ENCODE data around the gene RBBP8NL. TPM values are rescaled to one million over a fixed set of nuclear protein-coding genes. Genes with fewer than 3 reads are reported as not detected.

RBBP8NL gene
- total and polyA plus RNA-seq, 3 experiments from 2014 or later = not detected

DNA sequence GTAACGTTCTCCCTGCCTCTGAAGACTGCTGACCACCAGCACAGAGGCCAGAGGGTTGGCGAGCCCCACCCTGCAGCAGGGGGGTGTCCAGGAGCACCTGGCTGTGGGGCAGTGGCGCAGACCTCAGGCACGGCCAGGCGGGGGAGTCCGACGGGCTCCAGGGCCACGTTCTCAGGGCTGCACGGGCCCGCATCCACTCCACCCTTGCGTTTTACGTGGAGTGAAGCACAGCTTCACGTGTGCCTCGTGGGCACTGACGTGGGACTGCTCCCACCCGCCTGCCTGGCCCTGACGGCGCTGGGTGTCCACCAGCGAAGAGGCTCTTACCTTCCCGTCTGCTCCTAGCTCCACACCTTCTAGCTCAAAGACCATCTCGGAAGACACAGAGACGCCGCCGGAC is 33.5 kb downstream of the RBBP8NL start:
- ChIA-PET POLR2A (no interaction called here), CTCF (interaction anchor here (1.4 kb wide), 1 partner anchor 11 kb away, joined by 5 read pairs; no protein-coding TSS in a partner anchor)
- no peaks in the 10 kb centered on the region for H3K9me3 ChIP-seq (ENCODE audit: low read length)

GRCh38 chr20:62393335-62393665 is 34.0 kb downstream of the RBBP8NL start:
- ChIA-PET CTCF (interaction anchor here (1.4 kb wide), 1 partner anchor 10 kb away, joined by 5 read pairs; no protein-coding TSS in a partner anchor), POLR2A (no interaction called here)
- Histone ChIP-seq H3K4me1 (ENCODE audit: insufficient read depth, low read length) (peaks cover 5% of the 10 kb centered on the region), H3K36me3 (ENCODE audit: insufficient read depth, low read length) (peaks cover 8% of the 10 kb centered on the region), H3K27me3 (ENCODE audit: insufficient read depth, low read length, poor library complexity, severe bottlenecking) (no peaks in the 10 kb centered on the region), H3K9me3 (ENCODE audit: low read length) (no peaks in the 10 kb centered on the region), H3K27ac (ENCODE audit: low read depth, low read length) (no peak overlapping the region), H3K4me3 (ENCODE audit: low read length) (no peak overlapping the region)
- peaks cover 0 to 55% (median 8%) of the 10 kb centered on the region in 3 donors for H3K36me3 Mint-ChIP-seq
- H3K27ac Mint-ChIP-seq = peak overlapping the region in 1 of 8 donors; percentile 42
- no peaks in the 10 kb centered on the region for H3K9me3 Mint-ChIP-seq
- DNase-seq = no peak
- no peak overlapping the region for H3K4me3 Mint-ChIP-seq
- peaks cover 10 to 18% (median 11%) of the 10 kb centered on the region in 3 donors for H3K4me1 Mint-ChIP-seq
- no peaks in the 10 kb centered on the region for H3K27me3 Mint-ChIP-seq

More for the DNA sequence above, 33.5 kb downstream of the RBBP8NL start:
- Mint-ChIP-seq H3K27ac (no peak overlapping the region), H3K4me1 (peaks cover 4 to 12% (median 5%) of the 10 kb centered on the region in 3 donors), H3K36me3 (peaks cover 0 to 50% (median 8%) of the 10 kb centered on the region in 3 donors), H3K27me3 (no peaks in the 10 kb centered on the region), H3K9me3 (no peaks in the 10 kb centered on the region), H3K4me3 (no peak overlapping the region)
- H3K36me3 ChIP-seq (ENCODE audit: insufficient read depth, low read length) = peaks cover 3% of the 10 kb centered on the region
- H3K27me3 ChIP-seq (ENCODE audit: insufficient read depth, low read length, poor library complexity, severe bottlenecking) = no peaks in the 10 kb centered on the region
- no peak overlapping the region for H3K4me3 ChIP-seq (ENCODE audit: low read length)
- no peak for DNase-seq
- H3K27ac ChIP-seq (ENCODE audit: low read depth, low read length) = no peak overlapping the region
- H3K4me1 ChIP-seq (ENCODE audit: insufficient read depth, low read length) = peaks cover under 1% of the 10 kb centered on the region

GRCh38 chr20:62392621-62393334 is 34.6 kb downstream of the RBBP8NL start:
- no peaks in the 10 kb centered on the region for H3K27me3 Mint-ChIP-seq
- H3K4me1 ChIP-seq (ENCODE audit: insufficient read depth, low read length) = peaks cover 11% of the 10 kb centered on the region
- no peak overlapping the region for H3K4me3 ChIP-seq (ENCODE audit: low read length)
- CTCF ChIA-PET = interaction anchor here (1.4 kb wide), 1 partner anchor 10 kb away, joined by 5 read pairs; no protein-coding TSS in a partner anchor
- H3K27ac Mint-ChIP-seq = peak overlapping the region in 1 of 8 donors; percentile 42
- H3K9me3 Mint-ChIP-seq = no peaks in the 10 kb centered on the region
- no peaks in the 10 kb centered on the region for H3K9me3 ChIP-seq (ENCODE audit: low read length)
- H3K36me3 Mint-ChIP-seq = peaks cover 0 to 60% (median 5%) of the 10 kb centered on the region in 3 donors
- peaks cover 9% of the 10 kb centered on the region for H3K36me3 ChIP-seq (ENCODE audit: insufficient read depth, low read length)
- no peak for DNase-seq
- H3K27me3 ChIP-seq (ENCODE audit: insufficient read depth, low read length, poor library complexity, severe bottlenecking) = no peaks in the 10 kb centered on the region
- no peak overlapping the region for H3K27ac ChIP-seq (ENCODE audit: low read depth, low read length)
- H3K4me1 Mint-ChIP-seq = peaks cover 15 to 23% (median 16%) of the 10 kb centered on the region in 3 donors
- POLR2A ChIA-PET = no interaction called here
- H3K4me3 Mint-ChIP-seq = no peak overlapping the region

DNA sequence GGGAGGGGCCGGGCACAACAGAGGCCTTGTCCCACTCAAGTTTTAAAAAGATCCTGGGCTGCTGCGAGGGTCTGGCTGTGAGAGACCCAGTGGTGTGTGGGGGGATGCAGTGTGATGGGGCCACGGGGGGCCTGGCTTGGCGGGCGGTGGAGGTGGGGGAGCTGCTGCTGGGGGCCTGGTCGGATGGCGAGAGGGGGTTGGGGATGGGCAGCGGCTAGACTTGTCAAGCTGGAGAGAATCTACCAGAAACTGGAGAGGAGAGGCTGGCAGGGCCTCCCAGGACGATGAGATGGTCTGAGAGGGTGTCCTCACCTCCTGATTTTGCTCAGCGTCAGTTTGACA is 35.3 kb downstream of the RBBP8NL start:
- no peak overlapping the region for H3K4me3 ChIP-seq (ENCODE audit: low read length)
- ChIA-PET POLR2A (no interaction called here), CTCF (no interaction called here)
- DNase-seq = no peak
- Mint-ChIP-seq H3K36me3 (peaks cover 0 to 64% (median 4%) of the 10 kb centered on the region in 3 donors), H3K9me3 (no peaks in the 10 kb centered on the region), H3K27ac (no peak overlapping the region), H3K4me3 (peak overlapping the region in 1 of 7 donors; percentile 54), H3K27me3 (no peaks in the 10 kb centered on the region), H3K4me1 (peaks cover 20 to 29% (median 21%) of the 10 kb centered on the region in 3 donors)
- H3K36me3 ChIP-seq (ENCODE audit: insufficient read depth, low read length) = peaks cover 9% of the 10 kb centered on the region
- H3K27me3 ChIP-seq (ENCODE audit: insufficient read depth, low read length, poor library complexity, severe bottlenecking) = no peaks in the 10 kb centered on the region
- H3K27ac ChIP-seq (ENCODE audit: low read depth, low read length) = no peak overlapping the region
- peaks cover 15% of the 10 kb centered on the region for H3K4me1 ChIP-seq (ENCODE audit: insufficient read depth, low read length)
- H3K9me3 ChIP-seq (ENCODE audit: low read length) = no peaks in the 10 kb centered on the region

GRCh38 chr20:62391165-62392076 is 35.9 kb downstream of the RBBP8NL start:
- Histone ChIP-seq H3K9me3 (ENCODE audit: low read length) (no peaks in the 10 kb centered on the region), H3K4me1 (ENCODE audit: insufficient read depth, low read length) (peaks cover 15% of the 10 kb centered on the region), H3K27me3 (ENCODE audit: insufficient read depth, low read length, poor library complexity, severe bottlenecking) (no peaks in the 10 kb centered on the region), H3K36me3 (ENCODE audit: insufficient read depth, low read length) (peaks cover 9% of the 10 kb centered on the region), H3K4me3 (ENCODE audit: low read length) (no peak overlapping the region), H3K27ac (ENCODE audit: low read depth, low read length) (no peak overlapping the region)
- ChIA-PET CTCF (no interaction called here), POLR2A (interaction anchor here (0.8 kb wide), 1 partner anchor 15 kb away, joined by 3 read pairs; no protein-coding TSS in a partner anchor)
- DNase-seq = no peak
- Mint-ChIP-seq H3K4me3 (peak overlapping the region in 1 of 7 donors; percentile 72), H3K27ac (peak overlapping the region in 1 of 8 donors; percentile 70), H3K27me3 (no peaks in the 10 kb centered on the region), H3K9me3 (no peaks in the 10 kb centered on the region), H3K4me1 (peaks cover 20 to 33% (median 23%) of the 10 kb centered on the region in 3 donors), H3K36me3 (peaks cover 0 to 67% (median 4%) of the 10 kb centered on the region in 3 donors)

- H3K27me3 ChIP-seq (ENCODE audit: insufficient read depth, low read length, poor library complexity, severe bottlenecking) = no peaks in the 10 kb centered on the region
- DNase-seq = no peak
- peaks cover 29 to 42% (median 32%) of the 10 kb centered on the region in 3 donors for H3K4me1 Mint-ChIP-seq
- CTCF ChIA-PET = no interaction called here
- H3K4me1 ChIP-seq (ENCODE audit: insufficient read depth, low read length) = peaks cover 20% of the 10 kb centered on the region
- H3K27ac Mint-ChIP-seq = peak overlapping the region in 4 of 8 donors; percentile 14 to 70 (median 52)
- no peak overlapping the region for H3K27ac ChIP-seq (ENCODE audit: low read depth, low read length)
- no peaks in the 10 kb centered on the region for H3K27me3 Mint-ChIP-seq
- H3K9me3 ChIP-seq (ENCODE audit: low read length) = no peaks in the 10 kb centered on the region
- POLR2A ChIA-PET = interaction anchor here (0.8 kb wide), 1 partner anchor 15 kb away, joined by 3 read pairs; no protein-coding TSS in a partner anchor
- H3K4me3 ChIP-seq (ENCODE audit: low read length) = no peak overlapping the region
- peaks cover 9% of the 10 kb centered on the region for H3K36me3 ChIP-seq (ENCODE audit: insufficient read depth, low read length)
- peak overlapping the region in 1 of 7 donors; percentile 97 for H3K4me3 Mint-ChIP-seq
- H3K9me3 Mint-ChIP-seq = no peaks in the 10 kb centered on the region
- peaks cover 0 to 71% (median 4%) of the 10 kb centered on the region in 3 donors for H3K36me3 Mint-ChIP-seq
Observed at GRCh38 chr20:62390317-62391164, 36.8 kb downstream of the RBBP8NL start.

DNA sequence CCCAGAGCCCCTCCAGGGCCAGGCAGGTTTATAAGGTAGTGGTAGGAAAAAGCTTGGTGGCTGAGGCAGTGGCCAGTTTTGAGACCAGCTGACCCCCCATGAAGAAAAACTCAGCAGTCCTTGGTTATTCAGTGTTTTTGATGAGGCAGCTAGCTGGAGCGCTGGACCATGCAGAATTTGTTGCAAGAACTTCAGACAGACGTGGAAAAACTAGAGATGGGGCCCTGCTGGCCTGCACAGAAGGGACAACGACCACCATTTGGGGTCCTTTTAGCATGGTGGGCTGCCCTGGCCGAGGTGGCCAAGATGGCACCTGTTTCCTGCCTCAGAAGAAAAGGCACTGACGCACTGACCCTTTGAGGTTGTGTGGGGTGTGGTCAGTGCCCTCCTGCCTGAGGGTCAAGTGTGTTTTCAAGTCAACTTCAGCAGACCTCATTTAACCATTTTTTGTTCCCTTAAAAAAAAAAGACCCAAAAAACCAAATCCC is 37.7 kb downstream of the RBBP8NL start:
- no peaks in the 10 kb centered on the region for H3K9me3 ChIP-seq (ENCODE audit: low read length)
- H3K27ac Mint-ChIP-seq = peak overlapping the region in 2 of 8 donors; percentile 47 to 95
- no peak overlapping the region for H3K4me3 ChIP-seq (ENCODE audit: low read length)
- no peaks in the 10 kb centered on the region for H3K27me3 ChIP-seq (ENCODE audit: insufficient read depth, low read length, poor library complexity, severe bottlenecking)
- peaks cover 9% of the 10 kb centered on the region for H3K36me3 ChIP-seq (ENCODE audit: insufficient read depth, low read length)
- peaks cover 35 to 49% (median 39%) of the 10 kb centered on the region in 3 donors for H3K4me1 Mint-ChIP-seq
- no peaks in the 10 kb centered on the region for H3K9me3 Mint-ChIP-seq
- no peak for DNase-seq
- peaks cover 0 to 68% (median 4%) of the 10 kb centered on the region in 3 donors for H3K36me3 Mint-ChIP-seq
- peaks cover 26% of the 10 kb centered on the region for H3K4me1 ChIP-seq (ENCODE audit: insufficient read depth, low read length)
- peak overlapping the region in 2 of 7 donors; percentile 56 to 97 for H3K4me3 Mint-ChIP-seq
- CTCF ChIA-PET = no interaction called here
- no peak overlapping the region for H3K27ac ChIP-seq (ENCODE audit: low read depth, low read length)
- POLR2A ChIA-PET = no interaction called here
- H3K27me3 Mint-ChIP-seq = no peaks in the 10 kb centered on the region
